ENCODE results near the gene TRPT1. TPM values are rescaled to one million over a fixed set of nuclear protein-coding genes. Genes with fewer than 3 reads are reported as not detected.

The TRPT1 gene
- total RNA-seq, 5 donors from 2014 or later (not counting 1 experiment from before 2014, with no cell fraction given), result 16.1 to 48.3 (median 40.2) TPM

- ChIA-PET CTCF (no interaction called here), POLR2A (no interaction called here)
- H3K9me3 Mint-ChIP-seq, result no peaks in the 10 kb centered on the region
- no peak overlapping the region for H3K27ac Mint-ChIP-seq
- DNase-seq (no peak), ATAC-seq (replicated peaks in 1 of 4) (no peak)
- WGBS (ENCODE audit: insufficient coverage), result 85% methylated on average over 6 of the region's 8 CpGs
- H3K4me1 Mint-ChIP-seq, result peaks cover 8 to 19% (median 16%) of the 10 kb centered on the region in 3 donors
- H3K36me3 Mint-ChIP-seq, result peaks cover 3% of the 10 kb centered on the region
- no peaks in the 10 kb centered on the region for H3K27me3 Mint-ChIP-seq
- no peak overlapping the region for H3K4me3 ChIP-seq (ENCODE audit: control insufficient read depth in 1 of 2, extremely low read depth in 1 of 2, low read length in 1 of 2)
- H3K9me3 ChIP-seq, result no peaks in the 10 kb centered on the region
- H3K4me1 ChIP-seq (ENCODE audit: control insufficient read depth in 1 of 2, extremely low read depth in 1 of 2, insufficient read depth in 2 of 2, low read length in 2 of 2), result peaks cover 5 to 30% of the 10 kb centered on the region in 2 experiments
- peaks cover 2 to 6% of the 10 kb centered on the region in 2 donors for H3K36me3 ChIP-seq (ENCODE audit: control insufficient read depth in 2 of 2, extremely low read depth in 1 of 2, insufficient read depth in 1 of 2, low read length in 1 of 2)
- H3K27me3 ChIP-seq (replicated peaks in 1 of 2; ENCODE audit: control insufficient read depth in 2 of 2, extremely low read depth in 1 of 2, insufficient read depth in 2 of 2, low read length in 1 of 2), result peaks cover 0 to 17% of the 10 kb centered on the region in 2 experiments
- H3K27ac ChIP-seq (ENCODE audit: low read length), result no peak overlapping the region
- H3K4me3 Mint-ChIP-seq, result peak overlapping the region in 2 of 3 donors; percentile 28 to 89
Observed at GRCh38 chr11:64253043-64253442, 27.1 kb upstream of the TRPT1 start.

GRCh38 chr11:64252003-64252872, 26.3 kb upstream of the TRPT1 start:
- peaks cover 14 to 23% (median 20%) of the 10 kb centered on the region in 3 donors for H3K4me1 Mint-ChIP-seq
- ATAC-seq (replicated peaks in 1 of 4), result no peak
- H3K9me3 ChIP-seq, result no peaks in the 10 kb centered on the region
- H3K27ac Mint-ChIP-seq, result peak overlapping the region in 1 of 2 donors; percentile 39
- H3K36me3 Mint-ChIP-seq, result no peaks in the 10 kb centered on the region
- no peaks in the 10 kb centered on the region for H3K27me3 Mint-ChIP-seq
- ChIA-PET CTCF (interaction anchor here in 1 of 2 donors (1.2 kb wide), 1 partner anchor 48 kb away, joined by 4 read pairs; no protein-coding TSS in a partner anchor), POLR2A (interaction anchor here in 1 of 2 donors (0.7 kb wide), 1 partner anchor 1522 kb away, joined by 9 read pairs; no protein-coding TSS in a partner anchor)
- no peaks in the 10 kb centered on the region for H3K9me3 Mint-ChIP-seq
- 27% methylated on average over 8 of the region's 23 CpGs for WGBS (ENCODE audit: insufficient coverage)
- peaks cover 6 to 36% of the 10 kb centered on the region in 2 experiments for H3K4me1 ChIP-seq (ENCODE audit: control insufficient read depth in 1 of 2, extremely low read depth in 1 of 2, insufficient read depth in 2 of 2, low read length in 2 of 2)
- DNase-seq, result peak in 3 of 35 experiments; percentile 20 to 44 (median 26)
- H3K4me3 Mint-ChIP-seq, result peak overlapping the region; percentile 79 to 89 (median 83)
- H3K27ac ChIP-seq (ENCODE audit: low read length), result no peak overlapping the region
- H3K27me3 ChIP-seq (replicated peaks in 1 of 2; ENCODE audit: control insufficient read depth in 2 of 2, extremely low read depth in 1 of 2, insufficient read depth in 2 of 2, low read length in 1 of 2), result peaks cover 0 to 17% of the 10 kb centered on the region in 2 experiments
- H3K4me3 ChIP-seq (ENCODE audit: control insufficient read depth in 1 of 2, extremely low read depth in 1 of 2, low read length in 1 of 2), result peak overlapping the region; percentile 70 to 81
- peaks cover 2 to 6% of the 10 kb centered on the region in 2 donors for H3K36me3 ChIP-seq (ENCODE audit: control insufficient read depth in 2 of 2, extremely low read depth in 1 of 2, insufficient read depth in 1 of 2, low read length in 1 of 2)

GRCh38 chr11:64251753-64252002, 25.7 kb upstream of the TRPT1 start:
- H3K27me3 ChIP-seq (replicated peaks in 1 of 2; ENCODE audit: control insufficient read depth in 2 of 2, extremely low read depth in 1 of 2, insufficient read depth in 2 of 2, low read length in 1 of 2), result peaks cover 0 to 17% of the 10 kb centered on the region in 2 experiments
- no peaks in the 10 kb centered on the region for H3K27me3 Mint-ChIP-seq
- ChIA-PET POLR2A (no interaction called here), CTCF (interaction anchor here in 1 of 2 donors (1.0 to 1.2 kb wide), 2 partner anchors 47 to 50 kb away, joined by 4 to 6 read pairs; no protein-coding TSS in a partner anchor)
- 2% methylated on average over 18 of the region's 18 CpGs for WGBS (ENCODE audit: insufficient coverage)
- no peaks in the 10 kb centered on the region for H3K9me3 Mint-ChIP-seq
- no peaks in the 10 kb centered on the region for H3K36me3 Mint-ChIP-seq
- no peaks in the 10 kb centered on the region for H3K9me3 ChIP-seq
- peak in 1 of 4 experiments; percentile 1 for ATAC-seq (replicated peaks in 1 of 4)
- H3K27ac Mint-ChIP-seq, result peak overlapping the region in 1 of 2 donors; percentile 39
- DNase-seq, result no peak
- H3K36me3 ChIP-seq (ENCODE audit: control insufficient read depth in 2 of 2, extremely low read depth in 1 of 2, insufficient read depth in 1 of 2, low read length in 1 of 2), result peaks cover 2 to 5% of the 10 kb centered on the region in 2 donors
- H3K4me3 ChIP-seq (ENCODE audit: control insufficient read depth in 1 of 2, extremely low read depth in 1 of 2, low read length in 1 of 2), result peak overlapping the region; percentile 70 to 81
- H3K4me3 Mint-ChIP-seq, result peak overlapping the region; percentile 79 to 89 (median 83)
- no peak overlapping the region for H3K27ac ChIP-seq (ENCODE audit: low read length)
- peaks cover 18 to 24% (median 20%) of the 10 kb centered on the region in 3 donors for H3K4me1 Mint-ChIP-seq
- peaks cover 8 to 41% of the 10 kb centered on the region in 2 experiments for H3K4me1 ChIP-seq (ENCODE audit: control insufficient read depth in 1 of 2, extremely low read depth in 1 of 2, insufficient read depth in 2 of 2, low read length in 2 of 2)

- no peaks in the 10 kb centered on the region for H3K9me3 ChIP-seq
- peaks cover 8 to 43% of the 10 kb centered on the region in 2 experiments for H3K4me1 ChIP-seq (ENCODE audit: control insufficient read depth in 1 of 2, extremely low read depth in 1 of 2, insufficient read depth in 2 of 2, low read length in 2 of 2)
- ChIA-PET CTCF (interaction anchor here (0.6 to 2.0 kb wide), 4 partner anchors 47 to 53 kb away, joined by 4 to 7 read pairs (median 6); no protein-coding TSS in a partner anchor), POLR2A (no interaction called here)
- Mint-ChIP-seq H3K27me3 (no peaks in the 10 kb centered on the region), H3K4me3 (peak within 1 kb of the TSS; percentile 79 to 89 (median 83)), H3K27ac (peak within 1 kb of the TSS; percentile 39 to 48), H3K36me3 (no peaks in the 10 kb centered on the region), H3K9me3 (no peaks in the 10 kb centered on the region), H3K4me1 (peaks cover 18 to 24% (median 20%) of the 10 kb centered on the region in 3 donors)
- DNase-seq (peak in 26 of 35 experiments; percentile 27 to 75 (median 52)), ATAC-seq (replicated peaks in 1 of 4) (peak; percentile 59 to 73 (median 62))
- H3K4me3 ChIP-seq (ENCODE audit: control insufficient read depth in 1 of 2, extremely low read depth in 1 of 2, low read length in 1 of 2), result peak within 1 kb of the TSS; percentile 70 to 81
- peaks cover 0 to 2% of the 10 kb centered on the region in 2 donors for H3K36me3 ChIP-seq (ENCODE audit: control insufficient read depth in 2 of 2, extremely low read depth in 1 of 2, insufficient read depth in 1 of 2, low read length in 1 of 2)
- 0% methylated on average over 59 of the region's 75 CpGs for WGBS (ENCODE audit: insufficient coverage)
- H3K27ac ChIP-seq (ENCODE audit: low read length), result no peak within 1 kb of the TSS
- H3K27me3 ChIP-seq (replicated peaks in 1 of 2; ENCODE audit: control insufficient read depth in 2 of 2, extremely low read depth in 1 of 2, insufficient read depth in 2 of 2, low read length in 1 of 2), result peaks cover 0 to 17% of the 10 kb centered on the region in 2 experiments
Observed at GRCh38 chr11:64251016-64251752, 25.2 kb upstream of the TRPT1 start, which contains the start of gene PLCB3. PLCB3 (plus strand) TSS chr11:64251530; CDS start chr11:64251650, 120 bp downstream.

GRCh38 chr11:64250415-64251015, 24.5 kb upstream of the TRPT1 start:
- H3K4me3 Mint-ChIP-seq, result peak overlapping the region; percentile 78 to 89 (median 83)
- peaks cover 24 to 27% (median 24%) of the 10 kb centered on the region in 3 donors for H3K4me1 Mint-ChIP-seq
- CTCF ChIA-PET, result interaction anchor here in 1 of 2 donors (0.9 to 2.0 kb wide), 3 partner anchors 51 to 54 kb away, joined by 4 to 7 read pairs (median 6); no protein-coding TSS in a partner anchor
- no peaks in the 10 kb centered on the region for H3K36me3 Mint-ChIP-seq
- Histone ChIP-seq H3K36me3 (ENCODE audit: control insufficient read depth in 2 of 2, extremely low read depth in 1 of 2, insufficient read depth in 1 of 2, low read length in 1 of 2) (no peaks in the 10 kb centered on the region), H3K27me3 (replicated peaks in 1 of 2; ENCODE audit: control insufficient read depth in 2 of 2, extremely low read depth in 1 of 2, insufficient read depth in 2 of 2, low read length in 1 of 2) (peaks cover 0 to 17% of the 10 kb centered on the region in 2 experiments), H3K27ac (ENCODE audit: low read length) (no peak overlapping the region), H3K9me3 (no peaks in the 10 kb centered on the region), H3K4me3 (ENCODE audit: control insufficient read depth in 1 of 2, extremely low read depth in 1 of 2, low read length in 1 of 2) (peak overlapping the region; percentile 39 to 55), H3K4me1 (ENCODE audit: control insufficient read depth in 1 of 2, extremely low read depth in 1 of 2, insufficient read depth in 2 of 2, low read length in 2 of 2) (peaks cover 8 to 50% of the 10 kb centered on the region in 2 experiments)
- no peak for ATAC-seq (replicated peaks in 1 of 4)
- H3K27me3 Mint-ChIP-seq, result no peaks in the 10 kb centered on the region
- WGBS (ENCODE audit: insufficient coverage), result 7% methylated on average over 9 of the region's 13 CpGs
- POLR2A ChIA-PET, result no interaction called here
- DNase-seq, result no peak
- H3K27ac Mint-ChIP-seq, result no peak overlapping the region
- no peaks in the 10 kb centered on the region for H3K9me3 Mint-ChIP-seq
